NCI-H1417 treated with DMSO at 0.1 percent for 48 hours (cell line): ENCODE measurements around the gene ME1.
"Not testable (repeated sequence)": the region's sequence is repeated elsewhere in the genome, so short reads cannot be mapped to it uniquely, and the experiment has no call there.

ENCODE experiments used
- DNase-seq: peaks from one replicate; lab custom pipeline; 2025; lab: John Stamatoyannopoulos, UW

Gene ME1

GRCh38 chr6:83431545-83432155 lies 799 bp upstream of the ME1 start:
- DNase-seq: no peak

GRCh38 chr6:83429857-83430610 lies 817 bp downstream of the ME1 start:
- DNase-seq: no peak

- DNase-seq: no peak
These were observed 1.6 kb downstream of the ME1 start for GRCh38 chr6:83429269-83429668.

GRCh38 chr6:83424392-83425018 lies 6.3 kb downstream of the ME1 start:
- DNase-seq: no peak

GRCh38 chr6:83417880-83418663 lies 12.8 kb downstream of the ME1 start:
- no peak for DNase-seq

GRCh38 chr6:83413068-83413467 lies 17.8 kb downstream of the ME1 start:
- DNase-seq: no peak

GRCh38 chr6:83411731-83412130 lies 19.1 kb downstream of the ME1 start:
- DNase-seq: no peak

- no peak for DNase-seq
These were observed 27.7 kb downstream of the ME1 start for GRCh38 chr6:83403191-83403590.

- DNase-seq: no peak
These were observed 41.2 kb downstream of the ME1 start for GRCh38 chr6:83389606-83390005.

GRCh38 chr6:83385473-83385872 lies 45.4 kb downstream of the ME1 start:
- no peak for DNase-seq

- DNase-seq: no peak
These were observed 46.1 kb downstream of the ME1 start for GRCh38 chr6:83384751-83385150.

GRCh38 chr6:83381949-83382348 lies 48.9 kb downstream of the ME1 start:
- no peak for DNase-seq

GRCh38 chr6:83378621-83379388 lies 52.0 kb downstream of the ME1 start:
- no peak for DNase-seq

GRCh38 chr6:83371423-83371822 lies 59.4 kb downstream of the ME1 start:
- DNase-seq: no peak

- no peak for DNase-seq
These were observed 60.3 kb downstream of the ME1 start for GRCh38 chr6:83370567-83370966.

- DNase-seq: no peak
These were observed 61.2 kb downstream of the ME1 start for GRCh38 chr6:83369692-83370091.

GRCh38 chr6:83368577-83368976 lies 62.3 kb downstream of the ME1 start:
- DNase-seq: no peak

- no peak for DNase-seq
These were observed 63.7 kb downstream of the ME1 start for GRCh38 chr6:83367104-83367503.

- DNase-seq: no peak
These were observed 64.9 kb downstream of the ME1 start for GRCh38 chr6:83365931-83366330.

- not testable (repeated sequence) for DNase-seq
These were observed 68.5 kb downstream of the ME1 start for GRCh38 chr6:83362349-83362748.

- DNase-seq: no peak
These were observed 71.2 kb downstream of the ME1 start for GRCh38 chr6:83359638-83360037.

- no peak for DNase-seq
These were observed 76.1 kb downstream of the ME1 start for GRCh38 chr6:83354747-83355146.
